Fibroblast of the aortic adventitia (primary cell): ENCODE measurements around the gene JAKMIP3. TPM values are rescaled to one million over a fixed set of nuclear protein-coding genes. Genes with fewer than 3 reads are reported as not detected.

Source experiments
- DNase-seq: peaks from one replicate; pipeline ENCODE4 v3.0.0-alpha.2; 2010; ENCODE audit warnings: low read depth
- H3K4me3 ChIP-seq: 2 replicates; pipeline ENCODE4 v1.5.1; 2011; ENCODE audit warnings: low read depth, mild to moderate bottlenecking, control low read depth, low read length, moderate library complexity
- total RNA-seq: library from RNA; depleted of rRNA; stranded (reverse); fragments of >200 nt; gene quantifications from 2 replicates; pipeline ENCODE4 v1.2.3, GENCODE V29; 2012; ENCODE audit warnings: low replicate concordance
- TF ChIP-seq, protein P1 (sequence below): IDR thresholded peaks from 2 replicates; pipeline ENCODE4 v1.5.1; 2011; ENCODE audit warnings: mild to moderate bottlenecking, low read length, control low read depth, inconsistent platforms; ENCODE audit not compliant: insufficient read depth

Gene JAKMIP3
- total RNA-seq, 1 donor: 0.09 TPM

DNA sequence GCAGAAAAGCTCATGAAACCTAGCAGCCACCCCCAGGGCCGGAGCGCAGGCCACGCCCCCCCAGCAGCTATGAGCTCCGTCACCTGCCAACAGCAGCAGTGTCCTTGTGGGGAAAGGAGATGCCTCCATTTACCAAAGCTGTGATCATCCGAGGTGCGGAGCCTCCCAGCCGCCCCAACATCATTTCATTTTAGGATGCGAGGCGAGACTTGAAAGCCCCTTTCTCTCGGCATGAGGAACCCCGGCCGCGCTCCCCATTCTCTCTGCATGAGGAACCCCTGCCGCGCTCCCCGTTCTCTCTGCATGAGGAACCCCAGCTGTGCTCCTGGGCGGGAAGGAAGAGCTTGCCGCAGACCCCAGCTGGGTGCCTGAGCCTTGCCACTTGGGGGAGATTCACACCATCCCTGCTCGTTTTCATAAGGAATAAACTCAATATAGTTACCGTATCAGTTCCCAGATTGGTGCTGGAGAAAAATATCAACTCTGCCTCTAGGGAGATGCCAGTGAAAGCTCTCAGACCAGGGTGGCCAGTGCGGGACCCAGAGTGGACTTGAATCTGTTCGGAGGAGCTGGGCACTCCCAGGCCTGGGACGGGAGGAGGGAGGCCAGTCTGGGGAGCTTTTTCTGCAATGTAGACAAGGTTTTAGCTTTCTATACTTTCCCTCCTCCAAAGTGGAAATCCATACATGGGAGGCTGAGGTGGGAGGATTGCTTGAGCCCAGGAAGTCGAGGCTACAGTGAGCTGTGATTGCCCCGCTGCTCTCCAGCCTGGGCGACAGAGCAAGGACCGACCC is 35.0 kb downstream of the JAKMIP3 start:
- DNase-seq: no peak
- no peak overlapping the region for H3K4me3 ChIP-seq
- TF ChIP-seq, protein P1, sequence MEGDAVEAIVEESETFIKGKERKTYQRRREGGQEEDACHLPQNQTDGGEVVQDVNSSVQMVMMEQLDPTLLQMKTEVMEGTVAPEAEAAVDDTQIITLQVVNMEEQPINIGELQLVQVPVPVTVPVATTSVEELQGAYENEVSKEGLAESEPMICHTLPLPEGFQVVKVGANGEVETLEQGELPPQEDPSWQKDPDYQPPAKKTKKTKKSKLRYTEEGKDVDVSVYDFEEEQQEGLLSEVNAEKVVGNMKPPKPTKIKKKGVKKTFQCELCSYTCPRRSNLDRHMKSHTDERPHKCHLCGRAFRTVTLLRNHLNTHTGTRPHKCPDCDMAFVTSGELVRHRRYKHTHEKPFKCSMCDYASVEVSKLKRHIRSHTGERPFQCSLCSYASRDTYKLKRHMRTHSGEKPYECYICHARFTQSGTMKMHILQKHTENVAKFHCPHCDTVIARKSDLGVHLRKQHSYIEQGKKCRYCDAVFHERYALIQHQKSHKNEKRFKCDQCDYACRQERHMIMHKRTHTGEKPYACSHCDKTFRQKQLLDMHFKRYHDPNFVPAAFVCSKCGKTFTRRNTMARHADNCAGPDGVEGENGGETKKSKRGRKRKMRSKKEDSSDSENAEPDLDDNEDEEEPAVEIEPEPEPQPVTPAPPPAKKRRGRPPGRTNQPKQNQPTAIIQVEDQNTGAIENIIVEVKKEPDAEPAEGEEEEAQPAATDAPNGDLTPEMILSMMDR: no peak

DNA sequence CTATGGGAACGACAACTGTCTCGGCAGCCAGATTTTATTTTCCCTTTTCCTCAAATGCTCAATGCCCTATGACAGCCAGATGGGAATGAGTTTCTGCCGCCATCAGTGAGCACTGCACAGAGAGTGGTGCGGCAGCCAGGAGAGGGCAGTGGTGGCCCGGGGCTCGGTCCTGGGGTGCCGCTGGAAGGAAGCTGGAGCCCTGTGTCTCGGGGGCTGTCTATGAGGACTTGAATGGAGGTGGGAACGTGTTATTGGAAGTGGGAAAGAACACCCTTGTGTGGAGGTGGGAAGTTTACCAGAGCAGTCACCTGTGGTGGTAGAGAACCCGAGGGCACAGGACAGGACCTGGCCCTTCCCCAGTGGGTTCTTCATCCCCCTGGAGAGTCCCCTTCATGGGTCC is 35.8 kb downstream of the JAKMIP3 start:
- no peak overlapping the region for H3K4me3 ChIP-seq
- no peak for DNase-seq
- TF ChIP-seq, protein P1: no peak

DNA sequence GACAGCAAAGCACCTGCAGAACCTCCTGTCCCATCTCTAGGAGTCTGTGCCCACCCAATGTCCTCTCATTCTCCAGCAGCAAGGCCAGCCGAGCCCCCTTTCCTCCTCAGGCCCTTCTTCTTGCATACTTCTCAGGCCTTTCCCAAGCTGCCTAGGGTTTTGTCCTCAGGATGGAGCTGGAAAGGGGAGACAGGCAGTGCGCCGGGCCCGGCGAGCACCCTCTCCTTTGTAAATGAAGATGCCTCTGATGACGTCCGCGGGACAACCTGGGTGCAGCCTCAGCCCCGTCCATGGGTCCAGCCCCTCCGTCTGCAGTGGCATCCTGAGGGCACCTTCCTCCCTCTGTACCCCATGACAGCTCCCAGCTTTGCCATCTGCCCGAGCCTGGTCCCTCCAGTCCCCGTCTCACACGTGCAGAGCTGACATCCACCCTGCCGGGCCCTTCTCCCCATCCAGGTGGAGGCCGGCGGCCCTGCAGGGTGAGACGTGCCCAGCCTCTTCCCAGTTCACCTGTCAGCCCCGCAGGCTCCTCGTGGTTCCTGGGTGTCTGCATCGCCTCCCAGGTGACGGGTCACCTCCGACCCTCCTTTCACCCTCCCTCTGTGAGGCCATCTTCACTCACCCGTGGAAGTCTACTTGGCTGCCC is 36.4 kb downstream of the JAKMIP3 start:
- H3K4me3 ChIP-seq: no peak overlapping the region
- DNase-seq: no peak
- TF ChIP-seq, protein P1: no peak

DNA sequence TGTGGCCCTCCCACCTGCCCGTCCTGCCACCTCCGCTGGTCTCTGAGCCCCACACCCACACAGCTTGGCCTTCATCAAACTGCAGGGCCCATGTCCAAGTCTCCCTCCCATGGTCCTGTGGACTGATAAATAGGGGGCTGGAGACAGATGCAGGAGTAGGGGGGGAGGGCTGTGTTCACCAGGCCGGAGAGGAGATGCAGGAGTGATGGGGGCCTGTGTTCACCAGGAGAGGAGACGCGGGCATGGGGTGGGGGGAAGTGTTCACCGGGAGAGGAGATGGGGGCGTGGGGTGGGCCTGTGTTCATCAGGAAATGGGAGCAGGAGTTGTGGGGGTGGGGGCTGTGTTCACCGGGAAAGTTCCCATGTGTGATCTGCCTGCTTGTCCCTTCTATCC is 37.0 kb downstream of the JAKMIP3 start:
- no peak for DNase-seq
- TF ChIP-seq, protein P1: no peak
- no peak overlapping the region for H3K4me3 ChIP-seq

DNA sequence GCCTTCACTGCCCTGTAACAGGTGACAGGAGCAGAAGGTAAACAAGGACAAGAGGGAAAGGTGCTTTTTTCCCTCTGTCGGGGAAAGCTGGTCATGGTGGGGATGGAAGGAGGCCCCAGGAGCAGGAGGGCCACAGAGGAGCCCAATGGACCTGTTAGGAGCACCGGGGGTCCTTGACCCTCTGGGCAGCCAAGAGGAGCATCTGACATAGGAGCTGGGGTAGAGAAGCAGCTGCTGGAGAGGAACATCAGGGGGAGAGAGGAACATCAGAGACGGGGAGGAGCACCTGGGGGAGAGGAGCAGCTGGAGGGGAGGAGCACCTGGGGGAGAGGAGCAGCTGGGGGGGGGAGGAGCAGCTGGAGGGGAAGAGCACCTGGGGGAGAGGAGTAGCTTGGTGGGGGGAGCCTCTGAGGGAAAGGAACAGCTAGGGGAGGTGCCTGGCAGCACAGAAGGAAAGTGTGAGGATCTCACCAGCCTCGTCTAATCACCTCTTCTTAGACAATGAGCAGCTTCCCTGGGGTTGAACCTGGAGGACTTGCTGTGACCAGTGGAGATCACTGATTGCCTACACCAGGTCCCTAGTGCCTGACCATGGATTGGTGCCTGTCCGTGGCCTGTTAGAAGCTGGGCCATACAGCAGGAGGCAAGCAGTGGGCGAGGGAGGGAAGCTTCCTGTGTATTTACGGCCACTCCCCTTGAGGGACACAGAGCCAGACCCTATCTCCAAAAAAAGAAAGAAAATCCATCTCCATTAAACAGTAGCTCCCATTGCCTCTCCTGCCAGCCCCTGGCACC is 37.6 kb downstream of the JAKMIP3 start:
- no peak overlapping the region for H3K4me3 ChIP-seq
- TF ChIP-seq, protein P1: no peak
- no peak for DNase-seq

DNA sequence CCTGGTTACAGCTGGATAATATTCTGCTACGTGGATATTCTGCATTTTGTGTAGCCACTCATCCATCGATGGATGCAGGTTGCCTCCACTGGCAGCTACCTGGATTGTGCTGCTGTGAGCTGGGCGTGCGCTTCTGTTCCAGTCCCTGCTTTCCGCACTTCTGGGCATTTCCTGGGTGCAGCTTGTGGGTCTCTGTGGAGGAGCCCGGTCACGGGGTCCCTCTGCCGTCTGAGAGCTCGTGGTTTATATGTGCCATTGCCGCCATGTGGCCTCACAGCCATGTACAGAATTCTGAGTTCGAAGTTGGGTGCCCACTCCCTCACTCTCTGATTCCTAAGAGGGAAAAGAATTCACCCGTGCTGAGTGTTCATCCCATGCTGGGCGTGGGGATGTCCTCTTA is 38.3 kb downstream of the JAKMIP3 start:
- TF ChIP-seq, protein P1: no peak
- no peak for DNase-seq

More for the DNA sequence above, 38.3 kb downstream of the JAKMIP3 start:
- H3K4me3 ChIP-seq: no peak overlapping the region
